GM23338 (cell line): ENCODE data around the gene ATXN2. TPM values are rescaled to one million over a fixed set of nuclear protein-coding genes. Genes with fewer than 3 reads are reported as not detected.

Experiments
- ATAC-seq: fragments of 200-7000 bp; cut with Tn5 transposase; 3 replicates; pipeline ENCODE4 v1.9.1; 2020
- DNase-seq: peaks from one replicate; pipeline ENCODE4 v3.0.0-alpha.2; 2015; ENCODE audit warnings: low spot score
- H2AFZ ChIP-seq: fragments of 200-600 bp; sonication (generic); 2 replicates; pipeline ENCODE4 v1.8.0; 2016; ENCODE audit warnings: antibody characterized with exemption, mild to moderate bottlenecking, moderate library complexity
- H3F3A ChIP-seq: fragments of 200-600 bp; sonication (generic); replicated peaks from 2 replicates; pipeline ENCODE4 v1.8.0; 2017; ENCODE audit warnings: antibody characterized with exemption, mixed run types, low read depth
- H3K27ac ChIP-seq: fragments of 200-600 bp; sonication (generic); 2 replicates; pipeline ENCODE4 v1.6.1; 2016; ENCODE audit warnings: low read depth
- H3K27me3 ChIP-seq: fragments of 200-600 bp; sonication (generic); 2 replicates; pipeline ENCODE4 v1.8.0; 2016; ENCODE audit warnings: mild to moderate bottlenecking, mixed run types, moderate library complexity; ENCODE audit not compliant: insufficient read depth
- H3K36me3 ChIP-seq: fragments of 200-600 bp; sonication (generic); 2 replicates; pipeline ENCODE4 v1.8.0; 2016; ENCODE audit warnings: mild to moderate bottlenecking; ENCODE audit not compliant: insufficient read depth
- H3K4me1 ChIP-seq: fragments of 200-600 bp; sonication (generic); 2 replicates; pipeline ENCODE4 v1.8.0; 2016; ENCODE audit warnings: mild to moderate bottlenecking, moderate library complexity; ENCODE audit not compliant: insufficient read depth
- H3K4me2 ChIP-seq: fragments of 200-600 bp; sonication (generic); 2 replicates; pipeline ENCODE4 v1.7.1; 2017; ENCODE audit warnings: mixed run types
- H3K4me3 ChIP-seq: fragments of 200-600 bp; sonication (generic); 2 replicates; pipeline ENCODE4 v1.6.1; 2016; ENCODE audit warnings: mixed run types
- H3K79me2 ChIP-seq: fragments of 200-600 bp; sonication (generic); replicated peaks from 2 replicates; pipeline ENCODE4 v1.8.0; 2017; ENCODE audit warnings: mild to moderate bottlenecking; ENCODE audit not compliant: insufficient read depth
- H3K9me2 ChIP-seq: fragments of 200-600 bp; sonication (generic); 2 replicates; pipeline ENCODE4 v1.8.0; 2017; ENCODE audit not compliant: insufficient read depth
- H4K20me1 ChIP-seq: fragments of 200-600 bp; sonication (generic); replicated peaks from 2 replicates; pipeline ENCODE4 v1.8.0; 2017; ENCODE audit warnings: mild to moderate bottlenecking; ENCODE audit not compliant: insufficient read depth
- H3K27ac Mint-ChIP-seq: 2 replicates; pipeline ENCODE4 v1.8.0; 2020; ENCODE audit warnings: inconsistent platforms, mild to moderate bottlenecking, moderate library complexity, mixed read lengths
- H3K27me3 Mint-ChIP-seq: 3 replicates; pipeline ENCODE4 v1.8.0; 2022; ENCODE audit warnings: low read depth, mild to moderate bottlenecking, moderate library complexity, mixed read lengths, inconsistent platforms; ENCODE audit not compliant: insufficient read depth, poor library complexity
- H3K36me3 Mint-ChIP-seq: 3 replicates; pipeline ENCODE4 v1.8.0; 2021; ENCODE audit warnings: low read depth, mild to moderate bottlenecking, inconsistent platforms, moderate library complexity, mixed read lengths
- H3K4me1 Mint-ChIP-seq: 3 replicates; pipeline ENCODE4 v1.8.0; 2020; ENCODE audit warnings: mild to moderate bottlenecking, inconsistent platforms, mixed read lengths
- H3K4me3 Mint-ChIP-seq: 3 replicates; pipeline ENCODE4 v1.8.0; 2021; ENCODE audit warnings: moderate library complexity, mild to moderate bottlenecking, inconsistent platforms, mixed read lengths
- H3K9me3 Mint-ChIP-seq: 3 replicates; pipeline ENCODE4 v1.8.0; 2020; ENCODE audit warnings: moderate library complexity, mild to moderate bottlenecking, inconsistent platforms, mixed read lengths
- CREB1 ChIP-seq: fragments of 250-450 bp; sonication (Bioruptor Pico); IDR thresholded peaks from 2 replicates; pipeline ENCODE4 v1.5.0; 2020; ENCODE audit warnings: low read depth, mild to moderate bottlenecking, moderate library complexity
- CTCF ChIP-seq, 2 experiments: fragments of 200-600 bp in 1 of 2; sonication (generic) in 1 of 2; conservative IDR thresholded peaks; 2 replicates each; pipeline versions ENCODE4 v1.5.1 to v1.6.1; 2016 to 2017; ENCODE audit warnings: antibody characterized with exemption in 2 of 2, low read depth in 2 of 2, mild to moderate bottlenecking in 2 of 2, moderate library complexity in 1 of 2
- ETS1 ChIP-seq: IDR thresholded peaks from 2 replicates; pipeline ENCODE4 v1.6.1; 2016; ENCODE audit warnings: antibody characterized with exemption
- EZH2 ChIP-seq: fragments of 200-600 bp; sonication (generic); IDR thresholded peaks from one replicate; pipeline ENCODE4 v1.8.0; 2017; ENCODE audit warnings: antibody characterized with exemption, mild to moderate bottlenecking, low read depth; ENCODE audit not compliant: unreplicated experiment
- EZH2phosphoT487 ChIP-seq: fragments of 200-600 bp; sonication (generic); IDR thresholded peaks from one replicate; pipeline ENCODE4 v1.8.1; 2018; ENCODE audit warnings: antibody characterized with exemption; ENCODE audit not compliant: unreplicated experiment
- JUNB ChIP-seq: IDR thresholded peaks from one replicate; pipeline ENCODE4 v1.6.1; 2016; ENCODE audit warnings: antibody characterized with exemption; ENCODE audit not compliant: unreplicated experiment
- NANOG ChIP-seq: IDR thresholded peaks from 2 replicates; pipeline ENCODE4 v1.6.1; 2016; ENCODE audit warnings: antibody characterized with exemption, borderline replicate concordance
- POLR2AphosphoS5 ChIP-seq: IDR thresholded peaks from 2 replicates; pipeline ENCODE4 v1.6.1; 2016; ENCODE audit warnings: antibody characterized with exemption, low read depth
- REST ChIP-seq: IDR thresholded peaks from one replicate; pipeline ENCODE4 v1.6.1; 2018; ENCODE audit warnings: antibody characterized with exemption; ENCODE audit not compliant: unreplicated experiment
- STAT1 ChIP-seq: IDR thresholded peaks from one replicate; pipeline ENCODE4 v1.6.1; 2016; ENCODE audit warnings: antibody characterized with exemption; ENCODE audit not compliant: unreplicated experiment
- ZNF114 ChIP-seq: fragments of 250-450 bp; sonication (Bioruptor Pico); IDR thresholded peaks from 2 replicates; pipeline ENCODE4 v1.5.0; 2020; ENCODE audit warnings: mild to moderate bottlenecking, moderate library complexity
- ZNF331 ChIP-seq: fragments of 250-450 bp; sonication (Bioruptor Pico); IDR thresholded peaks from 2 replicates; pipeline ENCODE4 v1.5.0; 2020; ENCODE audit warnings: low read depth, mild to moderate bottlenecking, moderate library complexity
- ZNF462 ChIP-seq: fragments of 250-450 bp; sonication (Bioruptor Pico); IDR thresholded peaks from 2 replicates; pipeline ENCODE4 v1.5.0; 2020; ENCODE audit warnings: mild to moderate bottlenecking, moderate library complexity
- polyA plus RNA-seq: library from polyadenylated mRNA; unstranded; fragments of >200 nt; fragmentation: Nextera tagmentation; extraction: Ambion mirVana; gene quantifications from 2 replicates; pipeline ENCODE4 v1.2.1, GENCODE V29; 2016
- total RNA-seq: library from RNA; depleted of rRNA; stranded (reverse); fragments of >200 nt; shearing (Covaris generic); gene quantifications from 2 replicates; pipeline ENCODE4 v1.2.3, GENCODE V29; 2014

Gene ATXN2
- total and polyA plus RNA-seq, 2 experiments from 2014 or later, result 44.8 to 59.5 TPM

- H3K4me1 Mint-ChIP-seq, result peaks cover 71% of the 10 kb centered on the region
- H3K4me2 ChIP-seq, result peak overlapping the region; percentile 69
- H3K27ac Mint-ChIP-seq, result 0 out of 2 replicates have a peak overlapping the region, but pooled peaks have one; percentile 56
- no peaks in the 10 kb centered on the region for H3K36me3 ChIP-seq
- H3K4me1 ChIP-seq, result peaks cover 71% of the 10 kb centered on the region
- H3K27me3 ChIP-seq, result no peaks in the 10 kb centered on the region
- peak overlapping the region; percentile 21; the same call in 1 of the 2 replicates for H3K4me3 ChIP-seq
- DNase-seq, result no peak
- peaks cover 100% of the 10 kb centered on the region for H3K79me2 ChIP-seq
- H3F3A ChIP-seq, result 0 out of 2 replicates have a peak, but pooled peaks cover 11% of the 10 kb centered on the region
- no peaks in the 10 kb centered on the region for H3K9me3 Mint-ChIP-seq
- H4K20me1 ChIP-seq, result peaks cover 42% of the 10 kb centered on the region
- TF ChIP-seq REST, result no peak
- no peak for TF ChIP-seq JUNB
- TF ChIP-seq ZNF331, result no peak
- no peak for TF ChIP-seq NANOG
- no peak for TF ChIP-seq ZNF114
- TF ChIP-seq CTCF (conservative IDR thresholded peaks at IDR 0.05; ENCODE audit: low read depth in 2 of 2), result no peak
- TF ChIP-seq EZH2phosphoT487, result no peak
- TF ChIP-seq CREB1 (CRISPR knock-in tag), result no peak
- TF ChIP-seq POLR2AphosphoS5, result no peak
- TF ChIP-seq ETS1, result no peak
- no peak for TF ChIP-seq EZH2
- no peak for TF ChIP-seq ZNF462 (CRISPR knock-in tag)
- TF ChIP-seq STAT1, result no peak
- no peaks in the 10 kb centered on the region for H3K9me2 ChIP-seq
- ATAC-seq, result no peak
- no peak overlapping the region for H2AFZ ChIP-seq
- peak overlapping the region; percentile 90 for H3K27ac ChIP-seq
- no peak overlapping the region; the same call in 2 of the 3 replicates for H3K4me3 Mint-ChIP-seq
- H3K27me3 Mint-ChIP-seq, result peaks cover 23% of the 10 kb centered on the region
- peaks cover 10% of the 10 kb centered on the region for H3K36me3 Mint-ChIP-seq
These were observed 187.8 kb downstream of the ATXN2 start for GRCh38 chr12:111411185-111411764.
